PC-9 (cell line): Measurements from ENCODE around the gene SLC35F5. TPM values are rescaled to one million over a fixed set of nuclear protein-coding genes. Genes with fewer than 3 reads are reported as not detected.
"Not testable (repeated sequence)": the region's sequence is repeated elsewhere in the genome, so short reads cannot be mapped to it uniquely, and the experiment has no call there.

Experiments
- BruUV-seq: library from RNA; stranded (reverse); fragments of 400-500 nt; replicated peaks from 2 replicates; lab custom pipeline; 2021; lab: Mats Ljungman, UMichigan
- CTCF ChIA-PET: fragments of 300-600 bp; sonication (Branson Sonifier 250); formaldehyde crosslinking; loops from one replicate; lab custom pipeline; 2022; ENCODE audit warnings: antibody characterized with exemption; lab: Charles Lee
- POLR2A ChIA-PET: fragments of 300-600 bp; sonication (Branson Sonifier 250); formaldehyde crosslinking; loops from one replicate; lab custom pipeline; 2022; ENCODE audit warnings: antibody characterized with exemption; ENCODE audit not compliant: unreplicated experiment; lab: Charles Lee
- DNase-seq, 2 experiments: peaks; one replicate each; pipeline versions ENCODE4 v3.0.0 to v3.0.0-alpha.2; 2015 to 2022; ENCODE audit warnings: mixed read lengths in 1 of 2
- H2AFZ ChIP-seq: fragments of 200-600 bp; sonication (generic); 2 replicates; pipeline ENCODE4 v1.8.1; 2017; ENCODE audit warnings: antibody characterized with exemption
- H3F3A ChIP-seq: fragments of 200-600 bp; sonication (generic); 2 replicates; pipeline ENCODE4 v1.8.1; 2017; ENCODE audit warnings: antibody characterized with exemption, mild to moderate bottlenecking, low read depth; ENCODE audit not compliant: insufficient read depth
- H3K27ac ChIP-seq: fragments of 200-600 bp; sonication (generic); 2 replicates; pipeline ENCODE4 v1.6.1; 2016; ENCODE audit warnings: mixed run types
- H3K27me3 ChIP-seq: fragments of 200-600 bp; sonication (generic); 2 replicates; pipeline ENCODE4 v1.6.1; 2016; ENCODE audit warnings: low read depth, mixed run types; ENCODE audit not compliant: insufficient read depth
- H3K36me3 ChIP-seq: fragments of 200-600 bp; sonication (generic); 2 replicates; pipeline ENCODE4 v1.6.1; 2016; ENCODE audit warnings: low read depth, mixed run types
- H3K4me1 ChIP-seq: fragments of 200-600 bp; sonication (generic); replicated peaks from 2 replicates; pipeline ENCODE4 v1.6.1; 2016; ENCODE audit warnings: mixed run types; ENCODE audit not compliant: insufficient read depth
- H3K4me2 ChIP-seq: fragments of 200-600 bp; sonication (generic); 2 replicates; pipeline ENCODE4 v1.6.1; 2017; ENCODE audit warnings: mixed run types
- H3K4me3 ChIP-seq: fragments of 200-600 bp; sonication (generic); 2 replicates; pipeline ENCODE4 v1.6.1; 2016; ENCODE audit warnings: mixed run types
- H3K79me2 ChIP-seq: fragments of 200-600 bp; sonication (generic); 2 replicates; pipeline ENCODE4 v1.6.1; 2017; ENCODE audit warnings: low read depth, mixed run types
- H3K9me2 ChIP-seq: fragments of 200-600 bp; sonication (generic); 2 replicates; pipeline ENCODE4 v1.8.1; 2017; ENCODE audit warnings: mild to moderate bottlenecking; ENCODE audit not compliant: insufficient read depth
- H3K9me3 ChIP-seq: fragments of 200-600 bp; sonication (generic); 2 replicates; pipeline ENCODE4 v1.8.1; 2016; ENCODE audit warnings: low read depth; ENCODE audit not compliant: insufficient read depth
- H4K20me1 ChIP-seq: fragments of 200-600 bp; sonication (generic); 2 replicates; pipeline ENCODE4 v1.8.1; 2017; ENCODE audit not compliant: insufficient read depth
- EZH2 ChIP-seq: fragments of 200-600 bp; sonication (generic); IDR thresholded peaks from 2 replicates; pipeline ENCODE4 v1.8.0; 2017; ENCODE audit warnings: antibody characterized with exemption, low read depth
- intact Hi-C: fragments of 100-400 bp; cut with micrococcal nuclease; formaldehyde crosslinking; loops from one replicate; pipeline ENCODE4 v1.10.0; 2022; ENCODE audit not compliant: unreplicated experiment
- total RNA-seq: library from RNA; stranded (reverse); gene quantifications from 2 replicates; pipeline ENCODE4 v1.2.3, GENCODE V29; 2021
- TF ChIP-seq, protein P1 (sequence below): fragments of 200-600 bp; sonication (generic); conservative IDR thresholded peaks from 2 replicates; pipeline ENCODE4 v1.6.1; 2017; ENCODE audit warnings: mixed run types, antibody characterized with exemption, mild to moderate bottlenecking, moderate library complexity

SLC35F5 gene
- total RNA-seq, 1 experiment from 2014 or later = 43.5 TPM

DNA sequence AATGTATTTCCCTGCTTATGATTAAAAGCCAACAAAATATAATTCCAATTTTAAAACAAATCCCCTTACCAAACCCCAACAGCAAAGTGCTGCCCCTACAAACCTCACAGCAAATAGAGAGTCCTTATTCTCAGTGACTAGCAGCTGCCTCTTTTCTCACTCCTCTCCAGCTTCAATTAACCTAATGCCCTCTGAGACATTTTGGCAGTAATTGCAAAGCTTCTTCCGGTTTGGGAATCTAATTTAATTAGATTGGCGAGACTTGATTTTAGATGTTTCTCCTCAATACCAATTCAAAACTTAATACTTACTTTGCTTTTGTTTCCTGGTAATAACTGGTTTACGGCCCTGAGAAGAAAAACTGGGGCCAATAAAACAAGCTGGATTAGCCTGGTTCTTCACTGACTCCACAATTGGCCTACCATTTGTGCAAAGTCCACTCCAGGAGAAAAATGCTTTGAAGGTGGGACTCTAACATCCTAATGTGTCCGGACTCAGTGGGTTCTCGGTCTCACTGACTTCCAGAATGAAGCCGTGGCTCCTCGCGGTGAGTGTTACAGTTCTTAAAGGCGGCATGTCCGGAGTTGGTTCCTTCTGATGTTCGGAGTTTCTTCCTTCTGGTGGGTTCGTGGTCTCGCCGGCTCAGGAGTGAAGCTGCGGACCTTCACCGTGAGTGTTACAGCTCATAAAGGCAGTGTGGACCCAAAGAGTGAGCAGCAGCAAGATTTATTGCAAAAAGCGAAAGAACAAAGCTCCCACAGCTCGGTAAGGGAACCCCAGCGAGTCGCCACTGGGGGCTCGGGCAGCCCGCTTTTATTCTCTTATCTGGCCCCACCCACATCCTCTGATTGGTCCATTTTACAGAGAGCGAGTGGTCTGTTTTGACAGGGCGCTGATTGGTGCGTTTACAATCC lies 52.8 kb downstream of the SLC35F5 start:
- ChIA-PET CTCF (no interaction called here), POLR2A (no interaction called here)
- no TSS peak for BruUV-seq
- no peaks in the 10 kb centered on the region for H3K9me3 ChIP-seq
- no peaks in the 10 kb centered on the region for H3K79me2 ChIP-seq
- H3K4me3 ChIP-seq = no peak overlapping the region
- H3K9me2 ChIP-seq = no peaks in the 10 kb centered on the region
- H3K27ac ChIP-seq = no peak overlapping the region
- TF ChIP-seq, protein P1, sequence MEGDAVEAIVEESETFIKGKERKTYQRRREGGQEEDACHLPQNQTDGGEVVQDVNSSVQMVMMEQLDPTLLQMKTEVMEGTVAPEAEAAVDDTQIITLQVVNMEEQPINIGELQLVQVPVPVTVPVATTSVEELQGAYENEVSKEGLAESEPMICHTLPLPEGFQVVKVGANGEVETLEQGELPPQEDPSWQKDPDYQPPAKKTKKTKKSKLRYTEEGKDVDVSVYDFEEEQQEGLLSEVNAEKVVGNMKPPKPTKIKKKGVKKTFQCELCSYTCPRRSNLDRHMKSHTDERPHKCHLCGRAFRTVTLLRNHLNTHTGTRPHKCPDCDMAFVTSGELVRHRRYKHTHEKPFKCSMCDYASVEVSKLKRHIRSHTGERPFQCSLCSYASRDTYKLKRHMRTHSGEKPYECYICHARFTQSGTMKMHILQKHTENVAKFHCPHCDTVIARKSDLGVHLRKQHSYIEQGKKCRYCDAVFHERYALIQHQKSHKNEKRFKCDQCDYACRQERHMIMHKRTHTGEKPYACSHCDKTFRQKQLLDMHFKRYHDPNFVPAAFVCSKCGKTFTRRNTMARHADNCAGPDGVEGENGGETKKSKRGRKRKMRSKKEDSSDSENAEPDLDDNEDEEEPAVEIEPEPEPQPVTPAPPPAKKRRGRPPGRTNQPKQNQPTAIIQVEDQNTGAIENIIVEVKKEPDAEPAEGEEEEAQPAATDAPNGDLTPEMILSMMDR = no peak
- TF ChIP-seq EZH2 = no peak
- H4K20me1 ChIP-seq = no peaks in the 10 kb centered on the region
- H2AFZ ChIP-seq = no peak overlapping the region
- H3F3A ChIP-seq = no peaks in the 10 kb centered on the region
- peaks cover 7% of the 10 kb centered on the region for H3K4me1 ChIP-seq
- H3K4me2 ChIP-seq = no peak overlapping the region
- H3K27me3 ChIP-seq = no peaks in the 10 kb centered on the region
- H3K36me3 ChIP-seq = no peaks in the 10 kb centered on the region
- intact Hi-C loops = no loop called here
- DNase-seq = no peak

DNA sequence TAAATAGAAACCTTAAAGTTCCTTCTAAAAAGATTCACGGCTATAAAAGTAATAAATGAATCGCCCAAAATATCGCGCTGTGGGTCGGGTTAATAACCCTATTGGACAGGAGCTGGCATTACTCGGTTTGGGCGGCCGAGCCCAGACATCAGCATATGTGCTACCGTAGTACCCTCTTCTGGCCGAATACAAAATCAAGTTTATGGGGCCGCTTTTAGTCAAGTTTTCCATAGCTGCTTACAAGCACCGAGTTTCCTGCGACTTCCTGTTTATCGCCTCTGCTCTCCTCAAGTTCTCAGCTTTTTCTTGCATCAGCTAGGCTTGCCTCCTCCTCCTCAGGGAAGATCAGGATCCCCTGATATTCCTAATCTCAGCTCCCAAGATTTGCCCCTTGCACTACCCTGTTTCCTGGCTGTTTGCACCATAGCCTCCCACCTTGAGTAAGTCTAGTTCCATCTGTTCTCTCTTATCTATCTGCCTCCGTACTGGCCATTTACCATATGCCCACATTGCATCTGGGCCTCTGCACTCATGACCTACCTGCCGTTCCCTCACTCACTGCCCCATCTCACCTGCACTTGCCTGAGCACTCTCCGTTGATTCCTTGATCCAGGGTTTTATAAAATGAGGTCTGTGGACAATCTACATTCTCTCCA lies 56.1 kb downstream of the SLC35F5 start:
- Histone ChIP-seq H3F3A (no peaks in the 10 kb centered on the region), H2AFZ (no peak overlapping the region), H3K4me3 (no peak overlapping the region), H3K36me3 (no peaks in the 10 kb centered on the region), H3K27ac (no peak overlapping the region), H3K9me3 (no peaks in the 10 kb centered on the region), H3K79me2 (no peaks in the 10 kb centered on the region), H3K4me1 (no peaks in the 10 kb centered on the region), H3K9me2 (no peaks in the 10 kb centered on the region), H4K20me1 (no peaks in the 10 kb centered on the region), H3K27me3 (no peaks in the 10 kb centered on the region), H3K4me2 (no peak overlapping the region)
- BruUV-seq = no TSS peak
- intact Hi-C loops = no loop called here
- no peak for DNase-seq
- TF ChIP-seq, protein P1 = no peak
- no peak for TF ChIP-seq EZH2
- POLR2A ChIA-PET = no interaction called here
- CTCF ChIA-PET = no interaction called here

DNA sequence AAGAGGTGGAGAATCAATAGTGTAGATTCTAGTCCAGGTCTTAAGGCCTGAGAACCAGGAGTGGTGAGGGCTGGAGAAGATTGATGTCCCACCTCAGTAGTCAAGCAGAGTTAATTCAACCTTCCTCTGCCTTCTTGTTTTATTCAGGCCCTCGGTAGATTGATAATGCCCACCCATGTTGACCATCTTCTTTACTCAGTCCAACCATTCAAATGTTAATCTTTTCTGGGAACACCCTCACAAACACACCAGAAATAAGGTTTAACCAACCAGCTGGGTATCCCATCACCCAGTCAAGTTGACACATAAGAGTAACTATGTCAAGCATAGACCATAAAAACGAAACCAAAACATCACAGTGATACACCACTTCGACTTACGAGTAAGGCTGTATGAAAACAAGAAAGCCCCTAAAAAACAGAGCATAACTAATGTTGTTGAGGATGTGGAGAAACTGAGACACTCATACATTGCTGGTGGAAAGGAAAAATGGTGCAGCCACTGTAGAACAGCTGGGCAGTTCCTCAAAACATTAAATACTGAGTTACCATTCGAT lies 57.5 kb downstream of the SLC35F5 start:
- intact Hi-C loops = no loop called here
- no peaks in the 10 kb centered on the region for H3K9me2 ChIP-seq
- BruUV-seq = no TSS peak
- ChIA-PET POLR2A (no interaction called here), CTCF (no interaction called here)
- TF ChIP-seq, protein P1 = no peak
- no peak for TF ChIP-seq EZH2
- no peak overlapping the region for H3K4me2 ChIP-seq
- H3K27me3 ChIP-seq = no peaks in the 10 kb centered on the region
- H3F3A ChIP-seq = no peaks in the 10 kb centered on the region
- DNase-seq = no peak
- no peak overlapping the region for H3K4me3 ChIP-seq
- H2AFZ ChIP-seq = no peak overlapping the region
- H3K4me1 ChIP-seq = no peaks in the 10 kb centered on the region
- H3K27ac ChIP-seq = no peak overlapping the region
- no peaks in the 10 kb centered on the region for H3K9me3 ChIP-seq
- H4K20me1 ChIP-seq = no peaks in the 10 kb centered on the region
- no peaks in the 10 kb centered on the region for H3K79me2 ChIP-seq
- no peaks in the 10 kb centered on the region for H3K36me3 ChIP-seq

DNA sequence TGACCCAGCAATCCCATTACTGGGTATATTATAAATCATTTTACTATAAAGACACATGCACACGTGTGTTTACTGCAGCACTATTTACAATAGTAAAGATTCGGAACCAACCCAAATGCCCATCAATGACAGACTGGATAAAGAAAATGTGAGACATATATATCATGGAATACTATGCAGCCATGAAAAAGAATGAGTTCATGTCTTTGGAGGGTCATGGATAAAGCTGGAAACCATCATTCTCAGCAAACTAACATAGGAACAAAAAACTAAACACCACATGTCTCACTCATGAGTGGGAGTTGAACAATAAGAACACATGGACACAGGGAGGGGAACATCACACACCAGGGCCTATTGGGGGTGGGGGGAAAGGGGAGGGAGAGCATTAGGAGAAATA lies 58.2 kb downstream of the SLC35F5 start:
- H3K36me3 ChIP-seq, H3K4me3 ChIP-seq, CTCF ChIA-PET, H3K9me2 ChIP-seq, intact Hi-C loops, DNase-seq, H3K27ac ChIP-seq, H3F3A ChIP-seq, H3K9me3 ChIP-seq, H3K4me2 ChIP-seq, H3K4me1 ChIP-seq, POLR2A ChIA-PET, H2AFZ ChIP-seq, BruUV-seq, H3K27me3 ChIP-seq, H4K20me1 ChIP-seq, H3K79me2 ChIP-seq: not testable (repeated sequence)
